Measurements from ENCODE around the gene ANO2.

The ANO2 gene

GRCh38 chr12:5632453-5632852 lies 312.6 kb downstream of the ANO2 start:
- Histone ChIP-seq H3K27me3 (ENCODE audit: control insufficient read depth, insufficient read depth, low read length) (no peaks in the 10 kb centered on the region), H3K4me1 (ENCODE audit: control insufficient read depth, insufficient read depth, low read length) (no peaks in the 10 kb centered on the region), H3K36me3 (ENCODE audit: control insufficient read depth, insufficient read depth, low read length) (no peaks in the 10 kb centered on the region), H3K4me3 (ENCODE audit: low read length) (no peak overlapping the region), H3K9me3 (ENCODE audit: control insufficient read depth, insufficient read depth, low read length) (no peaks in the 10 kb centered on the region), H3K27ac (ENCODE audit: low read length) (no peak overlapping the region)
- WGBS (ENCODE audit: insufficient coverage, insufficient read length): no CpG with 5 or more reads among the region's 2 CpGs
- DNase-seq (ENCODE audit: low read depth, low spot score): no peak

GRCh38 chr12:5631497-5631896 lies 313.6 kb downstream of the ANO2 start:
- no peak for DNase-seq (ENCODE audit: low read depth, low spot score)
- no peak overlapping the region for H3K27ac ChIP-seq (ENCODE audit: low read length)
- no peaks in the 10 kb centered on the region for H3K9me3 ChIP-seq (ENCODE audit: control insufficient read depth, insufficient read depth, low read length)
- no peak overlapping the region for H3K4me3 ChIP-seq (ENCODE audit: low read length)
- H3K4me1 ChIP-seq (ENCODE audit: control insufficient read depth, insufficient read depth, low read length): no peaks in the 10 kb centered on the region
- WGBS (ENCODE audit: insufficient coverage, insufficient read length): no CpG with 5 or more reads among the region's 5 CpGs
- H3K36me3 ChIP-seq (ENCODE audit: control insufficient read depth, insufficient read depth, low read length): no peaks in the 10 kb centered on the region
- no peaks in the 10 kb centered on the region for H3K27me3 ChIP-seq (ENCODE audit: control insufficient read depth, insufficient read depth, low read length)

GRCh38 chr12:5630726-5631125 lies 314.3 kb downstream of the ANO2 start:
- Histone ChIP-seq H3K4me1 (ENCODE audit: control insufficient read depth, insufficient read depth, low read length) (no peaks in the 10 kb centered on the region), H3K4me3 (ENCODE audit: low read length) (no peak overlapping the region), H3K27me3 (ENCODE audit: control insufficient read depth, insufficient read depth, low read length) (no peaks in the 10 kb centered on the region), H3K36me3 (ENCODE audit: control insufficient read depth, insufficient read depth, low read length) (no peaks in the 10 kb centered on the region), H3K9me3 (ENCODE audit: control insufficient read depth, insufficient read depth, low read length) (no peaks in the 10 kb centered on the region), H3K27ac (ENCODE audit: low read length) (no peak overlapping the region)
- WGBS (ENCODE audit: insufficient coverage, insufficient read length): no CpG with 5 or more reads among the region's 4 CpGs
- DNase-seq (ENCODE audit: low read depth, low spot score): no peak

DNA sequence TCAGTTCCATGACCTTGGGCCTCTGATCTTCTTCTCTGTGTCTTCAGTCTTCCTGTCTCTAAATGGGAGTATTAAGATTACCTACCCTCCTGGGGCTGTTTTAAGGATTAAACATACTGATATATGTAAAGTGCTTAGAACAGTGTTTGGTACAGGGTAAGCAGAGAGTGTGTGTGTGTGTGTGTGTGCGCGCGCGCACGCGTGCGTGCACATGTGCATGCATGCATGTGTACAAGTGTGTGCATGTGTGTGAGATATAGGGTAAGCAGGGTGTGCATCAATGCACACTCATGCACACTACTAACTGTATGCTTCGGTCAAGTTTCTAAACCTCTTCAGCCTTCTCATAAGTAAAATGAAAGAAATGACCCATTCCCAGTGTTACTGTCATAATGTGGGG lies 316.6 kb downstream of the ANO2 start:
- H3K4me1 ChIP-seq (ENCODE audit: control insufficient read depth, insufficient read depth, low read length): no peaks in the 10 kb centered on the region
- no peak overlapping the region; the same call in 1 of the 2 replicates for H3K4me3 ChIP-seq (ENCODE audit: low read length)
- WGBS (ENCODE audit: insufficient coverage, insufficient read length): no CpG with 5 or more reads among the region's 8 CpGs
- no peaks in the 10 kb centered on the region for H3K27me3 ChIP-seq (ENCODE audit: control insufficient read depth, insufficient read depth, low read length)
- H3K9me3 ChIP-seq (ENCODE audit: control insufficient read depth, insufficient read depth, low read length): no peaks in the 10 kb centered on the region
- no peaks in the 10 kb centered on the region for H3K36me3 ChIP-seq (ENCODE audit: control insufficient read depth, insufficient read depth, low read length)
- DNase-seq (ENCODE audit: low read depth, low spot score): no peak
- H3K27ac ChIP-seq (ENCODE audit: low read length): no peak overlapping the region

GRCh38 chr12:5627053-5627630 lies 317.9 kb downstream of the ANO2 start:
- Histone ChIP-seq H3K9me3 (ENCODE audit: control insufficient read depth, insufficient read depth, low read length) (no peaks in the 10 kb centered on the region), H3K4me1 (ENCODE audit: control insufficient read depth, insufficient read depth, low read length) (no peaks in the 10 kb centered on the region), H3K27me3 (ENCODE audit: control insufficient read depth, insufficient read depth, low read length) (no peaks in the 10 kb centered on the region), H3K36me3 (ENCODE audit: control insufficient read depth, insufficient read depth, low read length) (no peaks in the 10 kb centered on the region), H3K27ac (ENCODE audit: low read length) (no peak overlapping the region), H3K4me3 (ENCODE audit: low read length) (no peak overlapping the region)
- WGBS (ENCODE audit: insufficient coverage, insufficient read length): no CpG with 5 or more reads among the region's 8 CpGs
- DNase-seq (ENCODE audit: low read depth, low spot score): no peak

DNA sequence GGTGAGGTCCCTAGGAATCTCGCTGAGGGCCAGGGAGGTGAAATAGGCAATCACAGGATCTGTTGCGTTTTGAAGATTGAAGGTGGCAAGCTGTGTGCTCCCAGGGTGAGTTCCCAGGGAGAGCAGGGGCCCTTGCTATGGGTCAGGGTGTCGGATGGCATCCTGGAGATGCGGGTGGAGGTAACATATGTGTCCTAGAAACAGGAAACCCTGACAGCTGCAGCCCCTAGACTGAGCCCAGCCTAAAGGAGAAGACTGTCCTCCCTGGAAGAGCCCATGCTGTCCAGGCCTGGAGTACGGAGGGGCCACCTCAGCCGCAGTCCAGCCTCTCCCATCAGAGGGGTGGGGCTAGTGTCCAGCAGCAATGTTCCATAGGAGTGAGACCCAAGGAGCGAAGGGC lies 318.9 kb downstream of the ANO2 start:
- Histone ChIP-seq H3K27me3 (ENCODE audit: control insufficient read depth, insufficient read depth, low read length) (no peaks in the 10 kb centered on the region), H3K27ac (ENCODE audit: low read length) (no peak overlapping the region), H3K4me1 (ENCODE audit: control insufficient read depth, insufficient read depth, low read length) (no peaks in the 10 kb centered on the region), H3K36me3 (ENCODE audit: control insufficient read depth, insufficient read depth, low read length) (no peaks in the 10 kb centered on the region), H3K9me3 (ENCODE audit: control insufficient read depth, insufficient read depth, low read length) (no peaks in the 10 kb centered on the region), H3K4me3 (ENCODE audit: low read length) (no peak overlapping the region)
- no peak for DNase-seq (ENCODE audit: low read depth, low spot score)
- no CpG with 5 or more reads among the region's 7 CpGs for WGBS (ENCODE audit: insufficient coverage, insufficient read length)

- DNase-seq (ENCODE audit: low read depth, low spot score): no peak
- no peak overlapping the region for H3K27ac ChIP-seq (ENCODE audit: low read length)
- H3K36me3 ChIP-seq (ENCODE audit: control insufficient read depth, insufficient read depth, low read length): no peaks in the 10 kb centered on the region
- 100% methylated on average over 3 of the region's 13 CpGs for WGBS (ENCODE audit: insufficient coverage, insufficient read length)
- no peaks in the 10 kb centered on the region for H3K27me3 ChIP-seq (ENCODE audit: control insufficient read depth, insufficient read depth, low read length)
- H3K9me3 ChIP-seq (ENCODE audit: control insufficient read depth, insufficient read depth, low read length): no peaks in the 10 kb centered on the region
- no peak overlapping the region for H3K4me3 ChIP-seq (ENCODE audit: low read length)
- no peaks in the 10 kb centered on the region for H3K4me1 ChIP-seq (ENCODE audit: control insufficient read depth, insufficient read depth, low read length)
Observed at GRCh38 chr12:5624486-5625272, 320.4 kb downstream of the ANO2 start.

DNA sequence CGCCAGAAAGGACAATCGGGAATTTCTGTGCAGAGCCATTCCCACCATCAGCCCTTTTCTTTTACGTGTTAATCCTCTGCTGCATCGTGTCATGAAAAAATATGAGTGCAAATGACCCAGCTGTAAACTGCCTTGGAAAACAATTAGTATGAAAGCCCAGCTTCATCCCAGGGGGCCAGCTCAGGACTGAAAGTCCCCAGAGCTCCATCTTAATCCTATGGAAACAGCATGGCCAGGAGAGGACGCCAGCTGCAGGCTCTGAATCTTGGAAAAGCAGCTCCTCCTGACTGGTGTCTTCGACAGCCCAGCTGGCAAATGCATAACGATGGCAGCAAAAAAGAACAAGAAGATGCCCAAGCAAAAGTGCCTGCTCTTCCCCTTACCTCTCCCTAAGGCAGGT lies 321.6 kb downstream of the ANO2 start:
- Histone ChIP-seq H3K4me1 (ENCODE audit: control insufficient read depth, insufficient read depth, low read length) (no peaks in the 10 kb centered on the region), H3K9me3 (ENCODE audit: control insufficient read depth, insufficient read depth, low read length) (no peaks in the 10 kb centered on the region), H3K27me3 (ENCODE audit: control insufficient read depth, insufficient read depth, low read length) (no peaks in the 10 kb centered on the region), H3K27ac (ENCODE audit: low read length) (no peak overlapping the region), H3K36me3 (ENCODE audit: control insufficient read depth, insufficient read depth, low read length) (no peaks in the 10 kb centered on the region), H3K4me3 (ENCODE audit: low read length) (no peak overlapping the region)
- no peak for DNase-seq (ENCODE audit: low read depth, low spot score)
- no CpG with 5 or more reads among the region's 7 CpGs for WGBS (ENCODE audit: insufficient coverage, insufficient read length)

DNA sequence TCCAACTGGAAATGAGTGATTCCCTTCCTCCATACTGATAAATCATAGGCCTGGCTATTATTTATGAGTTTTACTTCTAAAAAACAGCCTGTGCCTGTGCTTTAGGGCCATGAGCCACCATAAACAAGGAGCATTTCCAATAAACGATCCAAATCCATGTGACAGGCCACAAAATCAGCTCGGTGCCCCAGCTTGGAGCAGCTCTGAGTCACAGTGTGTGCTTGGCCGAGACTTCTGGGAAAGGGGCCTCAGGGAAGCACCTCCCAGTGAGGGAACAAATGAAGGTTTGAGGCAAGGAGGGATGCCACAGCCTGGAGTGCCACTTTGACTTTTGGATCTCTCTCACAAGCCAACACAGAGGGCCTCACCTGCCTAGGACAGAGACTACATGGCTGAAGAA lies 322.8 kb downstream of the ANO2 start:
- DNase-seq (ENCODE audit: low read depth, low spot score): no peak
- no peaks in the 10 kb centered on the region for H3K9me3 ChIP-seq (ENCODE audit: control insufficient read depth, insufficient read depth, low read length)
- no CpG with 5 or more reads among the region's 3 CpGs for WGBS (ENCODE audit: insufficient coverage, insufficient read length)
- no peaks in the 10 kb centered on the region for H3K36me3 ChIP-seq (ENCODE audit: control insufficient read depth, insufficient read depth, low read length)
- no peaks in the 10 kb centered on the region for H3K4me1 ChIP-seq (ENCODE audit: control insufficient read depth, insufficient read depth, low read length)
- H3K27ac ChIP-seq (ENCODE audit: low read length): no peak overlapping the region
- H3K4me3 ChIP-seq (ENCODE audit: low read length): no peak overlapping the region
- no peaks in the 10 kb centered on the region for H3K27me3 ChIP-seq (ENCODE audit: control insufficient read depth, insufficient read depth, low read length)

GRCh38 chr12:5621329-5621728 lies 323.7 kb downstream of the ANO2 start:
- no peaks in the 10 kb centered on the region for H3K4me1 ChIP-seq (ENCODE audit: control insufficient read depth, insufficient read depth, low read length)
- no CpG with 5 or more reads among the region's 9 CpGs for WGBS (ENCODE audit: insufficient coverage, insufficient read length)
- H3K9me3 ChIP-seq (ENCODE audit: control insufficient read depth, insufficient read depth, low read length): no peaks in the 10 kb centered on the region
- H3K27ac ChIP-seq (ENCODE audit: low read length): no peak overlapping the region
- H3K4me3 ChIP-seq (ENCODE audit: low read length): no peak overlapping the region
- H3K36me3 ChIP-seq (ENCODE audit: control insufficient read depth, insufficient read depth, low read length): no peaks in the 10 kb centered on the region
- no peak for DNase-seq (ENCODE audit: low read depth, low spot score)
- H3K27me3 ChIP-seq (ENCODE audit: control insufficient read depth, insufficient read depth, low read length): no peaks in the 10 kb centered on the region

DNA sequence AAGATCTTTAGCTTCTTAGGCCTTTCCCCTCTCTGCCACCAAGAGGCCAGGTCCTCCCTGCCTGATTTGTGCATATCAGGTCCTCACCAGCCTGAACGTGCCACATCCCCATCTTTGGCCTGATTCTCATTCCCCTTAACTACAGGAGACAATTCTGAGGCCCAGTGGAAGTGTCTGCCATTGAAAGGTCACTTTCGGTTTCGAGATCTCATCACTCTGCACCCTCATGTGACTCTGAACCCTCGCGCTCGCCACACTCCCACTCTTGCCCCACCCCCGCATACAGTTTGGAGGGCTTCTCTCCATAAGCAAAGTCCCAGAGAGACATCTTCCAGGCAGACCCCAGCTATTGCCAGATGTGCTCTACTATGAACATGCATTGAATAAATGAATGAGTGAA lies 324.2 kb downstream of the ANO2 start:
- no peaks in the 10 kb centered on the region for H3K9me3 ChIP-seq (ENCODE audit: control insufficient read depth, insufficient read depth, low read length)
- no peak for DNase-seq (ENCODE audit: low read depth, low spot score)
- no peaks in the 10 kb centered on the region for H3K36me3 ChIP-seq (ENCODE audit: control insufficient read depth, insufficient read depth, low read length)
- no peaks in the 10 kb centered on the region for H3K4me1 ChIP-seq (ENCODE audit: control insufficient read depth, insufficient read depth, low read length)
- no peak overlapping the region for H3K4me3 ChIP-seq (ENCODE audit: low read length)
- no peak overlapping the region for H3K27ac ChIP-seq (ENCODE audit: low read length)
- H3K27me3 ChIP-seq (ENCODE audit: control insufficient read depth, insufficient read depth, low read length): no peaks in the 10 kb centered on the region
- no CpG with 5 or more reads among the region's 7 CpGs for WGBS (ENCODE audit: insufficient coverage, insufficient read length)
